Measurements from ENCODE around the gene LRRC74A.

DNA sequence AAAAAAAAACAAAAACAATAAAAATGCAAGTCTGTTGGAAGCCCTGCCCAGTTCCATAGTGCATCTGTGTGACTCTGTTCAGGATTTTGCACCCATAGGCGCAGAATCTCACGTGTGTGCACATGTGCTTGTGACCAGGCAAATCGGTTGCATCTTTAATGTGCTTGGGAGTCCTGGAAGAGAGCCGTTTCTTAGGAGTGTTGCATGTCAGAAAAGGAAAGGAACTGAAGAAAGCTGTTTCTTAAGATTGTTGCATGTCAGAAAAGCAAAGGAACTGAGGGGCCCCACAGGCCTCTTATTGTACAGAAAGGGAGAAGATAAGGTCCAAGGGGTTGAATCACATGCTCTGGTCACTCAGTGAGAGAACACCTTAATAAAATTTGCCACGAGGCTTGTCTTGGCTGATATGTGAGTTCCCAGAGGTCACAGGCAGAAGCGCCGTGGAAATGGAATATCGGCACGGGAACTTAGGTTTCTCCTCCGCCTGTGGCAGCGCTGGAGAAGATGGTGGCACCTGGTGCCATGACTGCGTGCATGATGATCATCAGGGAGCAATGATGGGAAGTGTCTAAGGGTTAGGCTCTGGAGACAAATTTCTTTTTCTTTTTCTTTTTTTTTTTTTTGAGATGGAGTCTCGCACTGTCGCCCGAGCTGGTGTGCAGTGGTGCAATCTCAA lies 90.0 kb downstream of the LRRC74A start:
- TF ChIP-seq SP1 (IDR thresholded peaks at IDR 0.05; ENCODE audit: low read depth, low read length) (no peak), RAD51 (IDR thresholded peaks at IDR 0.05) (no peak)
